AG04450 (cell line): ENCODE data around the gene MKI67. TPM values are rescaled to one million over a fixed set of nuclear protein-coding genes. Genes with fewer than 3 reads are reported as not detected.

Experiments
- CTCF ChIA-PET: fragments of 300-600, 350-600 bp; formaldehyde crosslinking; extraction: SDS; loops from one replicate; lab custom pipeline; 2022; ENCODE audit warnings: antibody characterized with exemption, inconsistent platforms; lab: Charles Lee
- POLR2A ChIA-PET: fragments of 350-600 bp; formaldehyde crosslinking; extraction: SDS; loops from one replicate; lab custom pipeline; 2021; ENCODE audit warnings: antibody characterized with exemption, inconsistent platforms; lab: Yijun Ruan, JAX
- DNase-seq: peaks from one replicate; pipeline ENCODE4 v3.0.0-alpha.2; 2011; ENCODE audit warnings: low read depth, low spot score
- H3K27ac ChIP-seq: one replicate; pipeline ENCODE4 v1.5.1; 2012; ENCODE audit warnings: low read depth, low read length, control low read depth
- H3K27me3 ChIP-seq: one replicate; pipeline ENCODE4 v1.6.0; 2012; ENCODE audit warnings: low read length; ENCODE audit not compliant: control insufficient read depth, insufficient read depth
- H3K4me3 ChIP-seq: 2 replicates; pipeline ENCODE4 v1.5.1; 2011; ENCODE audit warnings: mild to moderate bottlenecking, low read depth, low read length, control low read depth
- H3K9me3 ChIP-seq: 2 replicates; pipeline ENCODE4 v1.5.1; 2012; ENCODE audit warnings: low read length; ENCODE audit not compliant: control insufficient read depth, insufficient read depth
- polyA plus RNA-seq: library from polyadenylated mRNA; depleted of rRNA; stranded (reverse); fragments of >200 nt; gene quantifications from 2 replicates; pipeline ENCODE4 v1.2.3, GENCODE V29; 2011
- TF ChIP-seq, protein P1 (sequence below): IDR thresholded peaks from 2 replicates; pipeline ENCODE4 v1.5.1; 2011; ENCODE audit warnings: low read depth, low read length, control low read depth, inconsistent platforms

Gene MKI67
- polyA plus RNA-seq, 1 experiment: 10.3 TPM

DNA sequence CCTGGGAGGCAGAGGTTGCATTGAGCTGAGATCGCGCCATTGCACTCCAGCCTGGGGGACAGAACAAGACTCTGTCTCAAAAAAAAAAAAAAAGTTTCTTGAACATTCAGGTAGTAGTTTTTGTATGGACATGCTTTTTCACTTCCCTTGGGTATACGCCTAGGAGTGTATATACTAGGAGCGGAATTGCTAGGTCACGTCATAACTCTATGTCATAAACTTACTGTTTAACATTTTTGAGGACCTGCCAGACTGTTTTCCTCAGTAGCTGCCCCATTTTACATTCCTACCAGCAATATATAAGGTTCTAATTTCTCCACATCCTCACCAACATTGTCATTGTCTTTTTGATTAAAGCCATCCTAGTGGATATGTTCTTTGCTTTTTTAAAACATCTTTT, 51.6 kb downstream of the MKI67 start:
- POLR2A ChIA-PET: no interaction called here
- CTCF ChIA-PET: interaction anchor here (1.4 kb wide), 1 partner anchor 75 kb away, joined by 4 read pairs; no protein-coding TSS in a partner anchor
- Histone ChIP-seq H3K27me3 (peaks cover 13% of the 10 kb centered on the region), H3K9me3 (no peaks in the 10 kb centered on the region), H3K4me3 (no peak overlapping the region), H3K27ac (no peak overlapping the region)
- DNase-seq: no peak
- TF ChIP-seq, protein P1, sequence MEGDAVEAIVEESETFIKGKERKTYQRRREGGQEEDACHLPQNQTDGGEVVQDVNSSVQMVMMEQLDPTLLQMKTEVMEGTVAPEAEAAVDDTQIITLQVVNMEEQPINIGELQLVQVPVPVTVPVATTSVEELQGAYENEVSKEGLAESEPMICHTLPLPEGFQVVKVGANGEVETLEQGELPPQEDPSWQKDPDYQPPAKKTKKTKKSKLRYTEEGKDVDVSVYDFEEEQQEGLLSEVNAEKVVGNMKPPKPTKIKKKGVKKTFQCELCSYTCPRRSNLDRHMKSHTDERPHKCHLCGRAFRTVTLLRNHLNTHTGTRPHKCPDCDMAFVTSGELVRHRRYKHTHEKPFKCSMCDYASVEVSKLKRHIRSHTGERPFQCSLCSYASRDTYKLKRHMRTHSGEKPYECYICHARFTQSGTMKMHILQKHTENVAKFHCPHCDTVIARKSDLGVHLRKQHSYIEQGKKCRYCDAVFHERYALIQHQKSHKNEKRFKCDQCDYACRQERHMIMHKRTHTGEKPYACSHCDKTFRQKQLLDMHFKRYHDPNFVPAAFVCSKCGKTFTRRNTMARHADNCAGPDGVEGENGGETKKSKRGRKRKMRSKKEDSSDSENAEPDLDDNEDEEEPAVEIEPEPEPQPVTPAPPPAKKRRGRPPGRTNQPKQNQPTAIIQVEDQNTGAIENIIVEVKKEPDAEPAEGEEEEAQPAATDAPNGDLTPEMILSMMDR: no peak

DNA sequence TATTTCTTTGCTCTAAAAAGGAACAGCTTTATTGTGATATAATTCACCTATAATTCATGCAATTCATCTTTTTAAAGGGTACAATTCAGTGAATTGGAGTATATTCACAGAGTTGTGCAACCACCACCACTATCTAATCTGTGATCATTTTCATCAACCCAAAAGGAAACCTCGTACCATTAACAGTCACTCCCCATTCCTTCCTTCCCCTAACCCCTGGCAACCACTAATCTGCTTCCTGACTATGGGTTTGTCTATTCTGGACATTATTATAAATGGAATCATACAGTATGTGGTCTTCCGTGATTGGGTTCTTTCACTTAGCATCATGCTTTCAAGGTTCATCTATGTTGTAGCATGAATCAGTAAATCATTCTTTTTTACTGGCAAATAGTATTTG, 52.3 kb downstream of the MKI67 start:
- ChIA-PET CTCF (interaction anchor here (0.6 to 1.4 kb wide), 3 partner anchors 39 to 168 kb away, joined by 3 to 4 read pairs (median 4); no protein-coding TSS in a partner anchor), POLR2A (no interaction called here)
- H3K9me3 ChIP-seq: no peaks in the 10 kb centered on the region
- DNase-seq: no peak
- no peak overlapping the region for H3K4me3 ChIP-seq
- no peak overlapping the region for H3K27ac ChIP-seq
- peaks cover 8% of the 10 kb centered on the region for H3K27me3 ChIP-seq
- TF ChIP-seq, protein P1: no peak

DNA sequence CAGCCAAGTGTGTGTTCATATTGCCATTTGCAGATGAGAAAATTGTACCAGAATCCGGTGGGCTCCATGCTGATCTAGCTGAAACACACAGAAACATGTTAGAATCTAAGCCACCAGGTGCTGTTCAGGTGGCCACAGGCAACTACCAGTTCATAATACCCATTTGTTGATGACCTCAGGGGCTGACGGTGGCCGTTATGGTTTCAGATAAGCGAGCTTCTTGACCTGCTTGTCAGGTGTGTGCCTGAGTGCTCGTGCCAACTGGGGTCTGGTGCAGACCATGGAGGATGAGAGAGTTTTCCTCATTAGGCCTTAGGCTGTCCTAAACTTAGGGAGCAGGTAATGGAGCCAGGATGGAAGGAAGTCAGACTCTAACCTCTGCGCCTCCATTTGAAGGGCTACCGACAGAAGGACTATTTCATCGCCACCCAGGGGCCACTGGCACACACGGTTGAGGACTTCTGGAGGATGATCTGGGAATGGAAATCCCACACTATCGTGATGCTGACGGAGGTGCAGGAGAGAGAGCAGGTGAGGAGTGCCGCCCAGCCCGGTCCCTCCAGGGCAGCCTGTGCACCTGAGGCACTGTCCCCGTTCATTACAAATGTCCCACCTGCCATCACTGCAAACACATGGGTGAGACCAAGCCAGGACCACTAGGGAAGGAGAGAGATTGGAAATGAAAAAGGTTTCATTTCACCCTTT, 53.1 kb downstream of the MKI67 start:
- DNase-seq: no peak
- H3K9me3 ChIP-seq: peaks cover 1% of the 10 kb centered on the region; the same call in 1 of the 2 replicates
- ChIA-PET CTCF (interaction anchor here (0.6 to 1.9 kb wide), 4 partner anchors 38 to 167 kb away, joined by 3 to 10 read pairs (median 4); no protein-coding TSS in a partner anchor), POLR2A (no interaction called here)
- H3K27me3 ChIP-seq: peaks cover 5% of the 10 kb centered on the region
- H3K27ac ChIP-seq: no peak overlapping the region
- H3K4me3 ChIP-seq: no peak overlapping the region
- TF ChIP-seq, protein P1: no peak

DNA sequence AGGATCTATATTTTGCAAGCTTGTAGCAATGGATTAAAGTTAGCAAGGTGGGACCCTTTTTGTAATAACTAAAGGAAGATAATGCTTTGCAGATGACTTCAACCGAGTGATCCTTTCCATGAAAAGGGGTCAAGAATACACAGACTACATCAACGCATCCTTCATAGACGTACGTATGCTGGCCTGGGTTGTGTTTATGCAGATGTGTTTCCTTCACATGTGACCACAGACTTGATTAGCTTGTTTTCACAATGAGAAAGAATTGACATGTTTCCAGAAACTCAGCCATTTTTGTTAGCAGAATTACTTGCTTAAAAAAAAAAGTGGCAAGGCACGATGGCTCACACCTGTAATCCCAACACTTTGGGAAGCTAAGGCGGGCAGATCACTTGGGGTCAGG, 54.2 kb downstream of the MKI67 start:
- H3K9me3 ChIP-seq: peaks cover 10% of the 10 kb centered on the region; the same call in 1 of the 2 replicates
- ChIA-PET CTCF (interaction anchor here (0.6 to 1.9 kb wide), 6 partner anchors 28 to 873 kb away, joined by 3 to 10 read pairs (median 4); no protein-coding TSS in a partner anchor), POLR2A (no interaction called here)
- no peak overlapping the region for H3K4me3 ChIP-seq
- TF ChIP-seq, protein P1: no peak
- DNase-seq: no peak
- no peak overlapping the region for H3K27ac ChIP-seq
- H3K27me3 ChIP-seq: peaks cover 3% of the 10 kb centered on the region

DNA sequence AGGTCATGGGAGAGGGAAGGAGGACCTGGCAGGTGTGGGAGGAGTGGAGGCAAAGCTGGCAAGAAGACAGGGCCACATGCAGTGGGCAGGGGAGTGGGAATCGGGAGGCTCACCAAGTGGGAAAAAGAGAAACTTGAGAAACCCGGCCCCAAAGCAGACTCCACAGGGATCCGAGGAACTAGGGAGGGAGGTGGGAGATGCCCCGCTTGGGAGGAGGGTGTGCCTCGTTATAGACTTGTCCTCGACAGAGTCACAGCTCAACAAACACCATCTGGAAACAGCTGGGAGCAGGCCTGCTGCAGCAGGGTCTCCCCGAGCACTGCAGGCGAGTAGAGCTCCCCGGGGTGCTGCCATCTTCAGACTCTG, 54.8 kb downstream of the MKI67 start:
- Histone ChIP-seq H3K27ac (no peak overlapping the region), H3K4me3 (no peak overlapping the region), H3K9me3 (peaks cover 10% of the 10 kb centered on the region; the same call in 1 of the 2 replicates), H3K27me3 (peaks cover 3% of the 10 kb centered on the region)
- POLR2A ChIA-PET: no interaction called here
- DNase-seq: no peak
- CTCF ChIA-PET: interaction anchor here (0.6 to 1.9 kb wide), 6 partner anchors 29 to 872 kb away, joined by 3 to 10 read pairs (median 4); no protein-coding TSS in a partner anchor
- TF ChIP-seq, protein P1: no peak
